ENCODE results near the gene PTMS. TPM values are rescaled to one million over a fixed set of nuclear protein-coding genes. Genes with fewer than 3 reads are reported as not detected.

Gene PTMS
- total and polyA plus RNA-seq, 4 donors: 65.6 to 801 (median 249) TPM

DNA sequence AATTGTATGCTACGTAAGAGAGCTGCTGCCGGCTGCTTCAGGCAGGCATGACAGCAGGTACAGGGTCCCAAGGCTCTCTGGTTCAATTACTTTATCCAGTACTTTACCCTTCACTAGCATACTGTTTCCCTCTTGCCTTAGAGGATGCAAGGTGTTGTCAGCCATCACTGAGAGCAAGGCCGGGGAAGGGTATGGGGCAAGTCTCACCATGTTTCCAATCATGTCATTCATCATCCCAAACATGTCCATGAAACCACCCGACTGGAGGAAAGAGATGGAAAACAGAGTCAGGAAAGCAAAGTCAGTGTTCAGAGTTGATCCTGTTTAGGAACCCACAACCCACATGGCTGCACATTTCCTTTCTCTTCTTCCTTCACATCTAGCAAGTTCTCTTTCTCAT lies 15.7 kb upstream of the PTMS start:
- Histone ChIP-seq H3K27me3 (ENCODE audit: control insufficient read depth in 3 of 3, insufficient read depth in 3 of 3, low read length in 2 of 3) (no peaks in the 10 kb centered on the region), H3K27ac (ENCODE audit: low read depth in 1 of 2, low read length in 1 of 2) (no peak overlapping the region), H3K9ac (ENCODE audit: insufficient read depth in 1 of 2, low read length in 2 of 2) (no peak overlapping the region), H3K36me3 (ENCODE audit: control insufficient read depth in 4 of 4, insufficient read depth in 4 of 4, low read length in 4 of 4) (peaks cover 14 to 47% (median 41%) of the 10 kb centered on the region in 4 donors), H3K4me3 (no peak overlapping the region), H3K9me3 (ENCODE audit: control insufficient read depth in 4 of 4, insufficient read depth in 3 of 4, low read length in 3 of 4) (no peaks in the 10 kb centered on the region), H3K4me1 (ENCODE audit: control insufficient read depth in 5 of 5, insufficient read depth in 5 of 5, low read length in 5 of 5) (peaks cover 0 to 18% (median 9%) of the 10 kb centered on the region in 5 donors)
- TF ChIP-seq, protein P1, sequence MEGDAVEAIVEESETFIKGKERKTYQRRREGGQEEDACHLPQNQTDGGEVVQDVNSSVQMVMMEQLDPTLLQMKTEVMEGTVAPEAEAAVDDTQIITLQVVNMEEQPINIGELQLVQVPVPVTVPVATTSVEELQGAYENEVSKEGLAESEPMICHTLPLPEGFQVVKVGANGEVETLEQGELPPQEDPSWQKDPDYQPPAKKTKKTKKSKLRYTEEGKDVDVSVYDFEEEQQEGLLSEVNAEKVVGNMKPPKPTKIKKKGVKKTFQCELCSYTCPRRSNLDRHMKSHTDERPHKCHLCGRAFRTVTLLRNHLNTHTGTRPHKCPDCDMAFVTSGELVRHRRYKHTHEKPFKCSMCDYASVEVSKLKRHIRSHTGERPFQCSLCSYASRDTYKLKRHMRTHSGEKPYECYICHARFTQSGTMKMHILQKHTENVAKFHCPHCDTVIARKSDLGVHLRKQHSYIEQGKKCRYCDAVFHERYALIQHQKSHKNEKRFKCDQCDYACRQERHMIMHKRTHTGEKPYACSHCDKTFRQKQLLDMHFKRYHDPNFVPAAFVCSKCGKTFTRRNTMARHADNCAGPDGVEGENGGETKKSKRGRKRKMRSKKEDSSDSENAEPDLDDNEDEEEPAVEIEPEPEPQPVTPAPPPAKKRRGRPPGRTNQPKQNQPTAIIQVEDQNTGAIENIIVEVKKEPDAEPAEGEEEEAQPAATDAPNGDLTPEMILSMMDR (IDR thresholded peaks at IDR 0.05; ENCODE audit: control extremely low read depth, extremely low read depth): no peak
- DNase-seq: no peak
- WGBS, 2 donors: 87 to 91% methylated on average over 4 of the region's 4 CpGs
- ATAC-seq (ENCODE audit: insufficient read depth, low FRiP score): no peak

DNA sequence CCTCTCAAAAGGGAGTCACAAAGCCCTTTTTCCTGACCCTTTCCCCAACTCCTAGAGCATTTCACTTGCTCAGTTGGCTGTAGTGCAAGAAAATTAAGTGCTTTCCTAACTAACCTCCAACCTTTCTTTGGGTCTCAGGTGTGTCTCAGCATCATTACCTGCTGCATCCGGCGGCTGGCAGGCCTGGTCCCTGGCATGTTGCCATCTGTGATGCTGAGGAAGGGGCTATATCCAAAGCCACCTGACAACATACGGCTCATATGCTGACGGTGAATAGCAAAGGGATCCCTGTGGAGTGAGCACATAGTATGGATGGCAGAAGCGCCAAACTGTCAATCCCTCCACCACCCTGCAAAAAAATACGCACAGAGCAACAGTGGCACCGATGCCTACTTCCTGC lies 14.4 kb upstream of the PTMS start:
- H3K36me3 ChIP-seq (ENCODE audit: control insufficient read depth in 4 of 4, insufficient read depth in 4 of 4, low read length in 4 of 4): peaks cover 14 to 44% (median 36%) of the 10 kb centered on the region in 4 donors

DNA sequence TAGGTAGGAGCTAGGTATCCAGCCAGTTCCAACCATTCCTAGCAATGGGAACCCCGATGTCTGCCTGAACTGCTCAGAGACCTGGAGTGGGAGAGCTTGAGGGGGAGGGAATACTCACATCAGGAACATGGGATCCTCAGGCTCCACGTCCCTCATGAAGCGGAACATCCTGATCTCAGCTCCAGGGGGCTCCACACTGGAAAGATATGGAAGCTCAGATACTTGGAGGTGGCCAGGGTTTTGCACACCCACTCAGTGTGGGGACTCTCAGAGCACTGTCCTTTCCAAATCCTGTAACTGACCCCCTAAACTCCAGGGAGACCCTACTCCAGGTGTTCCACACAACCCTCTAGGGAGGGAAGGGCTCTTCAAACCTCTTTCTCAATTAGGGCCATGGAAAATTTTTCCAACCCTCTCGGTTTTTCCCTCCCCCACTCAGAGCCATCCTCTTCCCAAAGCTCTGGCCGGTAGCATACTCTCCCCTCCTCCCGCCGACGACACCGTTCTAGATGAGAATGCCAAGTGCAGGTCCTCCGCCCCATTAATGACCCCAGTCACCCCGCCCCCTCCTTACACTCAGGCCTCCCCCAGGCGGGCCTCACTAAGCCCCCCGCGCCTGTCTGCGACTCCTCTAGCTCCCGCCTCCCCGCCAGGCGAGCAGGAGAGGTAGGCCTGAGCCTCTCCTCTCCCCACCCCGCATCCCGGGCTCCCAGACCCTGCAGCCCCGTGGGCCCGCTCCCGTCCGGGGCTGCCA lies 13.8 kb upstream of the PTMS start:
- peak; percentile 62 to 71 (median 69) for DNase-seq
- peaks cover 10 to 39% (median 33%) of the 10 kb centered on the region in 4 donors for H3K36me3 ChIP-seq (ENCODE audit: control insufficient read depth in 4 of 4, insufficient read depth in 4 of 4, low read length in 4 of 4)
- H3K9me3 ChIP-seq (ENCODE audit: control insufficient read depth in 4 of 4, insufficient read depth in 3 of 4, low read length in 3 of 4): no peaks in the 10 kb centered on the region
- H3K4me3 ChIP-seq: peak overlapping the region; percentile 80
- peaks cover 0 to 22% (median 12%) of the 10 kb centered on the region in 5 donors for H3K4me1 ChIP-seq (ENCODE audit: control insufficient read depth in 5 of 5, insufficient read depth in 5 of 5, low read length in 5 of 5)
- no peaks in the 10 kb centered on the region for H3K27me3 ChIP-seq (ENCODE audit: control insufficient read depth in 3 of 3, insufficient read depth in 3 of 3, low read length in 2 of 3)
- ATAC-seq (ENCODE audit: insufficient read depth, low FRiP score): peak; percentile 2
- TF ChIP-seq, protein P1 (IDR thresholded peaks at IDR 0.05; ENCODE audit: control extremely low read depth, extremely low read depth): no peak
- peak overlapping the region; percentile 84 to 86 for H3K9ac ChIP-seq (ENCODE audit: insufficient read depth in 1 of 2, low read length in 2 of 2)
- peak overlapping the region; percentile 98 to 99 for H3K27ac ChIP-seq (ENCODE audit: low read depth in 1 of 2, low read length in 1 of 2)
- WGBS, 2 donors: 6 to 10% methylated on average over 20 to 24 of the region's 24 CpGs

More for the DNA sequence above, 14.4 kb upstream of the PTMS start:
- H3K9ac ChIP-seq (ENCODE audit: insufficient read depth in 1 of 2, low read length in 2 of 2): peak overlapping the region in 1 of 2 donors; percentile 86
- ATAC-seq (ENCODE audit: insufficient read depth, low FRiP score) (no peak), DNase-seq (no peak)
- H3K27me3 ChIP-seq (ENCODE audit: control insufficient read depth in 3 of 3, insufficient read depth in 3 of 3, low read length in 2 of 3): no peaks in the 10 kb centered on the region
- 82 to 84% methylated on average over 7 of the region's 7 CpGs for WGBS, 2 donors
- TF ChIP-seq, protein P1 (IDR thresholded peaks at IDR 0.05; ENCODE audit: control extremely low read depth, extremely low read depth): no peak
- H3K4me1 ChIP-seq (ENCODE audit: control insufficient read depth in 5 of 5, insufficient read depth in 5 of 5, low read length in 5 of 5): peaks cover 0 to 18% (median 9%) of the 10 kb centered on the region in 5 donors
- H3K9me3 ChIP-seq (ENCODE audit: control insufficient read depth in 4 of 4, insufficient read depth in 3 of 4, low read length in 3 of 4): no peaks in the 10 kb centered on the region
- no peak overlapping the region for H3K4me3 ChIP-seq
- no peak overlapping the region for H3K27ac ChIP-seq (ENCODE audit: low read depth in 1 of 2, low read length in 1 of 2)

Data from lung (tissue), 12 donors.